ENCODE data around the gene NPIPA5.
"Not testable (repeated sequence)": the region's sequence is repeated elsewhere in the genome, so short reads cannot be mapped to it uniquely, and the experiment has no call there.

DNA sequence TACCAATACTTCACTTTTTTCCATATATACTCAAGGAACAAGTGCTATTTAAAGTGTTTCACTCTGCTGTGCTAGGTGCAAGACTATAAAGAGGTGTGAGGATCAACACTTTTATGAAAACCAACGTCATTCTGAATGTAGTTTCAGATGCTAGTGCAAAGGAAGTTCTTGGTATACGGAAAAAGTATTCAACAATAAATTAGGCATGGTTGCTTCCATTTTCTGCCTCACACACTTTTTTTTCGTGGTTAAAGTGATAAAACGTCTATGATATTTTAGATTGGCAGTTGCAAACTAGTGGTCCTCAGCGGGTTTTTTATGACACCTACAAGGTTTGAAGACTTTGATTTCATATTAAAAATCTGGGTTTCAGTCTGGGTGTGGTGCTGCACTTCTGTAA, 11.8 kb upstream of the NPIPA5 start:
- TF ChIP-seq CTCF, EZH2phosphoT487, EZH2 (IDR thresholded peaks at IDR 0.05): not testable (repeated sequence)

Data from neural progenitor cell (in vitro differentiated cells).